K562 (cell line): Measurements from ENCODE around the gene CD151. TPM values are rescaled to one million over a fixed set of nuclear protein-coding genes. Genes with fewer than 3 reads are reported as not detected.

Experiments used
- CCNT2 ChIP-seq: IDR thresholded peaks from 2 replicates; pipeline ENCODE4 v1.6.1; 2011; ENCODE audit warnings: borderline replicate concordance, low read depth, mild to moderate bottlenecking, moderate library complexity, mixed read lengths, low read length; ENCODE audit not compliant: insufficient read length; ENCODE audit errors: extremely low read depth
- EGR1 ChIP-seq: fragments of 450-650 bp; conservative IDR thresholded peaks from 2 replicates; pipeline ENCODE4 v1.6.1; 2017; ENCODE audit warnings: mild to moderate bottlenecking
- HNRNPH1 ChIP-seq: fragments of 200-400 bp; formaldehyde crosslinking; optimal IDR thresholded peaks from 2 replicates; pipeline ENCODE3; 2017; ENCODE audit warnings: low read depth, mild to moderate bottlenecking, low read length, moderate library complexity
- NCOA1 ChIP-seq: fragments of 450-650 bp; IDR thresholded peaks from 2 replicates; pipeline ENCODE4 v1.6.1; 2016; ENCODE audit warnings: low read depth
- polyA plus RNA-seq, 8 experiments: library from polyadenylated mRNA; depleted of rRNA in 4 of 8; stranded (reverse) in 5 of 8; unstranded in 3 of 8; fragments of >200 nt; fragmentation: Nextera tagmentation in 2 of 8; fragmentation: Illumina TruSeq in 1 of 8; extraction: Ambion mirVana in 2 of 8; extraction: Trizol in 1 of 8; gene quantifications; 2 replicates each; pipeline versions ENCODE4 v1.2.1 to v1.2.3, GENCODE V29; 2011 to 2014; ENCODE audit warnings: inconsistent platforms in 1 of 8, missing spikeins in 1 of 8
- total RNA-seq, 7 experiments: library from RNA; depleted of rRNA in 6 of 7; stranded (reverse); fragments of >200 nt in 6 of 7; fragmentation: Illumina TruSeq in 2 of 7; extraction: Trizol in 2 of 7; gene quantifications; 2 replicates each; pipeline versions ENCODE4 v1.2.1 to v1.2.3, GENCODE V29; 2011 to 2021; ENCODE audit warnings: low replicate concordance in 1 of 7
- TF ChIP-seq, protein P1 (sequence below), 2 experiments: IDR thresholded peaks; 2 replicates each; pipeline ENCODE4 v1.6.1; 2011; ENCODE audit warnings: borderline replicate concordance in 1 of 2, control low read depth in 1 of 2, low read depth in 1 of 2, low read length in 1 of 2, mild to moderate bottlenecking in 1 of 2, mixed read lengths in 1 of 2, moderate library complexity in 1 of 2; ENCODE audit not compliant: insufficient read depth in 1 of 2, insufficient read length in 1 of 2, poor library complexity in 1 of 2, severe bottlenecking in 1 of 2; ENCODE audit errors: extremely low read depth in 1 of 2
- TF ChIP-seq, protein P2 (sequence below): fragments of 450-650 bp; conservative IDR thresholded peaks from 2 replicates; pipeline ENCODE4 v1.6.1; 2016; ENCODE audit warnings: missing genetic modification characterization, low read depth, mild to moderate bottlenecking, missing compliant biosample characterization, moderate library complexity
- TF ChIP-seq, protein P3 (sequence below): sonication (generic); formaldehyde crosslinking; IDR thresholded peaks from 2 replicates; pipeline ENCODE4 v1.8.0; 2022; ENCODE audit warnings: missing genetic modification reagents, mild to moderate bottlenecking, moderate library complexity, borderline replicate concordance
- TF ChIP-seq, protein P4 (sequence below): fragments of 450-650 bp; IDR thresholded peaks from 2 replicates; pipeline ENCODE4 v1.6.1; 2016; ENCODE audit warnings: low read depth, mild to moderate bottlenecking, moderate library complexity

Gene CD151
- total and polyA plus RNA-seq, 9 of the 15 experiments (the other 6 are each of a cell fraction or from before 2014, with no cell fraction given) = 2.3 to 187 (median 140) TPM

DNA sequence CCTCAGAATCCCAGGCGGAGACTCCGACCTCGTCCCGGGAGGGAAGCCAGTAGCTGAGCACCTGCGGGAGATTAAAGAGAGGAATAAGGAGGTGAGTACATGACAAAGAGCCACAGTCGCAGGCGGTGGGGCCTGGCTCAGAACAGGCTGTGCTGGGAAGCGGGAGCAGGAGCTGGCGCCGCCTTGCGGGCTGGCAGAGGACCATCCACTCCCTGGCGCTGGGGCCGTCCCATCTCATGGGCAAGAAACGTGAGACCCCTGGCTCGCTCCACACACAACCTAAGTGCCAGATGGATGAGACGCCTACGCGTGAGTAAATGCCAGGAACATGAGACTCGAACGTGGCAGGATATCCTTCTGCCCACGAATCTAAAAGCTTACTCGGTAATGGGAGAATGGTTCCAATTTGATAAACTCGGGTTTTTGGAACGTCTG lies 49.2 kb upstream of the CD151 start (continued):
- TF ChIP-seq, protein P1, sequence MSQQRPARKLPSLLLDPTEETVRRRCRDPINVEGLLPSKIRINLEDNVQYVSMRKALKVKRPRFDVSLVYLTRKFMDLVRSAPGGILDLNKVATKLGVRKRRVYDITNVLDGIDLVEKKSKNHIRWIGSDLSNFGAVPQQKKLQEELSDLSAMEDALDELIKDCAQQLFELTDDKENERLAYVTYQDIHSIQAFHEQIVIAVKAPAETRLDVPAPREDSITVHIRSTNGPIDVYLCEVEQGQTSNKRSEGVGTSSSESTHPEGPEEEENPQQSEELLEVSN (IDR thresholded peaks at IDR 0.05; ENCODE audit: borderline replicate concordance in 1 of 2, extremely low read depth in 1 of 2, insufficient read depth in 1 of 2, insufficient read length in 1 of 2, low read depth in 1 of 2, low read length in 1 of 2, poor library complexity in 1 of 2, severe bottlenecking in 1 of 2) = peak in 1 of 2 experiments; percentile 53
- TF ChIP-seq, protein P2, sequence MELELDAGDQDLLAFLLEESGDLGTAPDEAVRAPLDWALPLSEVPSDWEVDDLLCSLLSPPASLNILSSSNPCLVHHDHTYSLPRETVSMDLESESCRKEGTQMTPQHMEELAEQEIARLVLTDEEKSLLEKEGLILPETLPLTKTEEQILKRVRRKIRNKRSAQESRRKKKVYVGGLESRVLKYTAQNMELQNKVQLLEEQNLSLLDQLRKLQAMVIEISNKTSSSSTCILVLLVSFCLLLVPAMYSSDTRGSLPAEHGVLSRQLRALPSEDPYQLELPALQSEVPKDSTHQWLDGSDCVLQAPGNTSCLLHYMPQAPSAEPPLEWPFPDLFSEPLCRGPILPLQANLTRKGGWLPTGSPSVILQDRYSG (tag) = no peak
- TF ChIP-seq, protein P3, sequence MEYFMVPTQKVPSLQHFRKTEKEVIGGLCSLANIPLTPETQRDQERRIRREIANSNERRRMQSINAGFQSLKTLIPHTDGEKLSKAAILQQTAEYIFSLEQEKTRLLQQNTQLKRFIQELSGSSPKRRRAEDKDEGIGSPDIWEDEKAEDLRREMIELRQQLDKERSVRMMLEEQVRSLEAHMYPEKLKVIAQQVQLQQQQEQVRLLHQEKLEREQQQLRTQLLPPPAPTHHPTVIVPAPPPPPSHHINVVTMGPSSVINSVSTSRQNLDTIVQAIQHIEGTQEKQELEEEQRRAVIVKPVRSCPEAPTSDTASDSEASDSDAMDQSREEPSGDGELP (CRISPR knock-in tag) = 0 out of 2 replicates have a peak, but pooled peaks have one; percentile 33
- TF ChIP-seq NCOA1 (no peak), EGR1 (no peak), HNRNPH1 (no peak), CCNT2 (peak; percentile 39)
- TF ChIP-seq, protein P4, sequence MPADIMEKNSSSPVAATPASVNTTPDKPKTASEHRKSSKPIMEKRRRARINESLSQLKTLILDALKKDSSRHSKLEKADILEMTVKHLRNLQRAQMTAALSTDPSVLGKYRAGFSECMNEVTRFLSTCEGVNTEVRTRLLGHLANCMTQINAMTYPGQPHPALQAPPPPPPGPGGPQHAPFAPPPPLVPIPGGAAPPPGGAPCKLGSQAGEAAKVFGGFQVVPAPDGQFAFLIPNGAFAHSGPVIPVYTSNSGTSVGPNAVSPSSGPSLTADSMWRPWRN = no peak
